ENCODE results near the gene REV3L.

Gene REV3L

GRCh38 chr6:111468329-111469012 lies 14.5 kb downstream of the REV3L start:
- DNase-seq (ENCODE audit: low read depth) = no peak

GRCh38 chr6:111464184-111464583 lies 18.8 kb downstream of the REV3L start:
- no peak for DNase-seq (ENCODE audit: low read depth)

- no peak for DNase-seq (ENCODE audit: low read depth)
These were observed 20.1 kb downstream of the REV3L start for GRCh38 chr6:111462770-111463391.

- DNase-seq (ENCODE audit: low read depth) = no peak
These were observed 21.2 kb downstream of the REV3L start for GRCh38 chr6:111461860-111462259.

GRCh38 chr6:111458670-111459232 lies 24.3 kb downstream of the REV3L start:
- no peak for DNase-seq (ENCODE audit: low read depth)

GRCh38 chr6:111456208-111456607 lies 26.8 kb downstream of the REV3L start:
- no peak for DNase-seq (ENCODE audit: low read depth)

GRCh38 chr6:111450636-111451035 lies 32.4 kb downstream of the REV3L start:
- DNase-seq (ENCODE audit: low read depth) = no peak

GRCh38 chr6:111450087-111450486 lies 32.9 kb downstream of the REV3L start:
- no peak for DNase-seq (ENCODE audit: low read depth)

GRCh38 chr6:111449129-111449528 lies 33.9 kb downstream of the REV3L start:
- no peak for DNase-seq (ENCODE audit: low read depth)

GRCh38 chr6:111447051-111447450 lies 36.0 kb downstream of the REV3L start:
- DNase-seq (ENCODE audit: low read depth) = no peak

- DNase-seq (ENCODE audit: low read depth) = no peak
These were observed 37.2 kb downstream of the REV3L start for GRCh38 chr6:111445861-111446267.

GRCh38 chr6:111444794-111445193 lies 38.2 kb downstream of the REV3L start:
- DNase-seq (ENCODE audit: low read depth) = no peak

- DNase-seq (ENCODE audit: low read depth) = no peak
These were observed 41.3 kb downstream of the REV3L start for GRCh38 chr6:111441678-111442243.

GRCh38 chr6:111439171-111439570 lies 43.8 kb downstream of the REV3L start:
- DNase-seq (ENCODE audit: low read depth) = no peak

GRCh38 chr6:111437573-111437972 lies 45.4 kb downstream of the REV3L start:
- no peak for DNase-seq (ENCODE audit: low read depth)

- no peak for DNase-seq (ENCODE audit: low read depth)
These were observed 50.5 kb downstream of the REV3L start for GRCh38 chr6:111432511-111432910.

- DNase-seq (ENCODE audit: low read depth) = no peak
These were observed 52.2 kb downstream of the REV3L start for GRCh38 chr6:111430605-111431376.

- no peak for DNase-seq (ENCODE audit: low read depth)
These were observed 53.4 kb downstream of the REV3L start for GRCh38 chr6:111429571-111429970.

- DNase-seq (ENCODE audit: low read depth) = no peak
These were observed 54.2 kb downstream of the REV3L start for GRCh38 chr6:111428811-111429210.

- no peak for DNase-seq (ENCODE audit: low read depth)
These were observed 55.5 kb downstream of the REV3L start for GRCh38 chr6:111427341-111428116.

- no peak for DNase-seq (ENCODE audit: low read depth)
These were observed 58.8 kb downstream of the REV3L start for GRCh38 chr6:111423960-111424846.

Data from activated T-cell treated with anti-CD3 and anti-CD28 coated beads for 48 hours (primary cell).